Measurements from ENCODE around the gene CD36.

CD36 gene

DNA sequence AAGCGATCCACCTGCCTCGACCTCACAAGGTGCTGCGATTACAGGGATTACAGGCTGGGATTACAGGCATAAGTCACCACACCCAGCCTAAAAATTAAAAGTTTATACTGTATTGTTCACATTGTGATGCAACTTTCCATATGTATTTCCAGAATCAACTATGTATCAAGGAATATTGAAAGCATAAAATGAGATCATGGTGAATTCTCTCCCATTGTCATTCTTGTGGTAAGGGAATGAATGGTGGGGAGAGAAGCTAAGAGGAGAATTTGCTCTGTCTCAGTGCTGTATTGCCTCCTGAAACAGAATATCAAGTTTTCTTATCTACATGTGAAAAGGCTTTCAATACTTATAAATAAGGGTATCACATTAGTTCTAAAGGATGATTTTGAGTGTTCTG, 81.7 kb downstream of the CD36 start:
- DNase-seq (ENCODE audit: low read depth, low spot score) = no peak
- Histone ChIP-seq H3K9ac (ENCODE audit: insufficient read length, low read depth) (no peak overlapping the region), H3K4me3 (ENCODE audit: insufficient read length, low read depth) (no peak overlapping the region), H3K9me3 (ENCODE audit: insufficient read depth, low read length) (no peaks in the 10 kb centered on the region), H3K36me3 (ENCODE audit: insufficient read depth, insufficient read length, low read length) (no peaks in the 10 kb centered on the region), H3K4me1 (ENCODE audit: insufficient read depth, insufficient read length) (peaks cover 2% of the 10 kb centered on the region), H3K27me3 (ENCODE audit: insufficient read depth, insufficient read length) (no peaks in the 10 kb centered on the region)
- TF ChIP-seq ZNF274 (IDR thresholded peaks at IDR 0.05; ENCODE audit: low read depth, low read length) (no peak), SUZ12 (IDR thresholded peaks at IDR 0.05; ENCODE audit: extremely low read depth, insufficient read depth, insufficient read length) (no peak), YY1 (IDR thresholded peaks at IDR 0.05; ENCODE audit: insufficient read depth, insufficient read length) (no peak)

DNA sequence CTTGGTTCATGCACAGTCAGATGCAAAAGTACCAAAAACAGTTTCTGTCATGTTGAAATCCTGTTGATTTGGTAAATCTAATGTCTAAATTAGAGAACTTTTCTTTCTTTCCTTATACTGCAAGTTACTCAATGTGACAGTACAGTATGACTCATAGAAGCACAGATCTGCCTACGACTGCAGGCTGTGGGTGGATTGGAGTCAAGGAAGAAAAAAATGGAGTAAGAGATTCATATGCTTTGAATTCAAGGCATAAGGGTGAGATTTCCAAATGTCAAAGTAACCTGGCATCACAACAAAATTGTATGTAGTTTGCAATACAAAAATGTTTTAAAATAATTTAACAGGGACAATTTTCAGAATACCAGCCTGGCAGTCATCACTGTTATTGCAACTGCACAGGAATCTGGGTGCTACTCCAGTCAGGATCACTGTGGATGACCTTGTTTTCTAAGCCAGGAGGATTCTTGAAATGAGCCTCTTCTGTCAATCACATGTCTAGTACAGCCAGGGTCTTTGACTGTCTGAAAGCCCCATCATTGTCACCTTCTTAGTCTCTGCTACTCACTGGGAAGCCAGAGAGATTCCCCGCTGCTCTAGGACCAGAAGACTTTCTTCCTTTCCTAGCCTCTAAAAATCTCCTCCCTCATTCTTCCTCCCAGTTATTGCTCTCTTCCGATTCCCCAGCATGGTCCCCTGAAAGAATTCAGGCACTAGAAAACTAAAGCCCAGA, 83.6 kb downstream of the CD36 start:
- no peaks in the 10 kb centered on the region for H3K9me3 ChIP-seq (ENCODE audit: insufficient read depth, low read length)
- H3K9ac ChIP-seq (ENCODE audit: insufficient read length, low read depth) = no peak overlapping the region
- H3K36me3 ChIP-seq (ENCODE audit: insufficient read depth, insufficient read length, low read length) = no peaks in the 10 kb centered on the region
- no peaks in the 10 kb centered on the region for H3K27me3 ChIP-seq (ENCODE audit: insufficient read depth, insufficient read length)
- TF ChIP-seq YY1 (IDR thresholded peaks at IDR 0.05; ENCODE audit: insufficient read depth, insufficient read length) (no peak), ZNF274 (IDR thresholded peaks at IDR 0.05; ENCODE audit: low read depth, low read length) (no peak), SUZ12 (IDR thresholded peaks at IDR 0.05; ENCODE audit: extremely low read depth, insufficient read depth, insufficient read length) (no peak)
- H3K4me3 ChIP-seq (ENCODE audit: insufficient read length, low read depth) = no peak overlapping the region
- no peak for DNase-seq (ENCODE audit: low read depth, low spot score)
- peaks cover 2% of the 10 kb centered on the region for H3K4me1 ChIP-seq (ENCODE audit: insufficient read depth, insufficient read length)

DNA sequence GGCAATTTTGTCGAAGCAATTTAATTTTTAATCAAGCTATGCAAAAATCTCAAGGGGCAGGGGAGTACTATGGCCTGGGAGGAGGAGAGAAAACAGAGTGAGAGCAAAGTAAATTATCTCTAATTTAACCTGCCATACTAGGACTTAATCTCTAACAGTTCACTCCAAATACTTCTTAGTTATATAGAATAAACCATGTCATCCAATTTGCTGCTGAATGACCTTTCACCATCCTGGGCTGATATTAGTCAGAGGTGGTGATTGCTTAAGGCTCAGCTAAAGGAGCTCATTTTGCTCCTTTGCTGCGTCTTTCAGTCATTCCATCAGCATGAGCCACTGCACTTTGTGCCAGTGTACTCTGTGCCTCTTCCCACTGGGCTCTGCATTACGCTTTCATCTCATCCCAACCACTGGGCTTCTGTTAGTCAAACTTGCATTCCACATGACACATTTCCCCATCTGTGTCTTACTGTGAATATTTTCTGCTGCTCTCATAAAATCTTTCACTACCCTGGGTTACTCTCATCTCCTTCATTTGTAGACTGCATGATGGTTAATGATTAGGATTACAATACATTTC, 84.3 kb downstream of the CD36 start:
- Histone ChIP-seq H3K9me3 (ENCODE audit: insufficient read depth, low read length) (no peaks in the 10 kb centered on the region), H3K36me3 (ENCODE audit: insufficient read depth, insufficient read length, low read length) (no peaks in the 10 kb centered on the region), H3K9ac (ENCODE audit: insufficient read length, low read depth) (no peak overlapping the region), H3K27me3 (ENCODE audit: insufficient read depth, insufficient read length) (no peaks in the 10 kb centered on the region), H3K4me3 (ENCODE audit: insufficient read length, low read depth) (no peak overlapping the region), H3K4me1 (ENCODE audit: insufficient read depth, insufficient read length) (peaks cover 2% of the 10 kb centered on the region)
- DNase-seq (ENCODE audit: low read depth, low spot score) = no peak
- no peak for TF ChIP-seq ZNF274 (IDR thresholded peaks at IDR 0.05; ENCODE audit: low read depth, low read length)
- no peak for TF ChIP-seq YY1 (IDR thresholded peaks at IDR 0.05; ENCODE audit: insufficient read depth, insufficient read length)
- no peak for TF ChIP-seq SUZ12 (IDR thresholded peaks at IDR 0.05; ENCODE audit: extremely low read depth, insufficient read depth, insufficient read length)

DNA sequence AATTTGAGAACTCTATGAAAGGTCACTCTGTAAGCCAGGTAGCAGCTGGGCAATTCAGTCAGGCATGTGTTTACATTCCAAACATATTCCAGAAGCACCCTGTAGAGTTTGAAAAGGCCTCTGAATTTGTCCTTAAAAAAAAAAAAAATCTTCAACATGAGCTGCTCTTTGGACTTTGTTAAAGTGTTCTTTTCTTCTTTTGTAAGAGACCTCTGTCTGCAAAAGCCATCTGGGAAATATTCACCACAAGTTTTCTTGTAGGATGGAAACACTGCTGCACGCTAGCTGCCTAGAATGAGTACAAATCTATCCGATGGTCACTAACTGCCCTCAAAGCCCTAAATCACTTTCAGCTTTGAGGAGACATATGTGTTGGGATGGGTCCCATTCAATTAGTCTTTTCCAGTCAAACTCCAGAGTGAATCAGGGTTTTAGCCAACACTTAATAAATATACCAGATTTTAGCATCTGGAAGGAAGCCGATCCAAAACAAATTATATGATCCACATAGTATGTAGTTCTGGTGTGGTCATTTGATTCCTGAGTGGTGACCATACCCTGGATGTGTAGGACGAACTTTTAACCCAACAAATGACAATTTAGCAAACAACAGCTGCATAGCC, 85.9 kb downstream of the CD36 start:
- TF ChIP-seq SUZ12 (IDR thresholded peaks at IDR 0.05; ENCODE audit: extremely low read depth, insufficient read depth, insufficient read length) (no peak), YY1 (IDR thresholded peaks at IDR 0.05; ENCODE audit: insufficient read depth, insufficient read length) (no peak), ZNF274 (IDR thresholded peaks at IDR 0.05; ENCODE audit: low read depth, low read length) (no peak)
- Histone ChIP-seq H3K4me3 (ENCODE audit: insufficient read length, low read depth) (no peak overlapping the region), H3K9ac (ENCODE audit: insufficient read length, low read depth) (no peak overlapping the region), H3K4me1 (ENCODE audit: insufficient read depth, insufficient read length) (peaks cover 2% of the 10 kb centered on the region), H3K36me3 (ENCODE audit: insufficient read depth, insufficient read length, low read length) (no peaks in the 10 kb centered on the region), H3K9me3 (ENCODE audit: insufficient read depth, low read length) (no peaks in the 10 kb centered on the region), H3K27me3 (ENCODE audit: insufficient read depth, insufficient read length) (no peaks in the 10 kb centered on the region)
- no peak for DNase-seq (ENCODE audit: low read depth, low spot score)

DNA sequence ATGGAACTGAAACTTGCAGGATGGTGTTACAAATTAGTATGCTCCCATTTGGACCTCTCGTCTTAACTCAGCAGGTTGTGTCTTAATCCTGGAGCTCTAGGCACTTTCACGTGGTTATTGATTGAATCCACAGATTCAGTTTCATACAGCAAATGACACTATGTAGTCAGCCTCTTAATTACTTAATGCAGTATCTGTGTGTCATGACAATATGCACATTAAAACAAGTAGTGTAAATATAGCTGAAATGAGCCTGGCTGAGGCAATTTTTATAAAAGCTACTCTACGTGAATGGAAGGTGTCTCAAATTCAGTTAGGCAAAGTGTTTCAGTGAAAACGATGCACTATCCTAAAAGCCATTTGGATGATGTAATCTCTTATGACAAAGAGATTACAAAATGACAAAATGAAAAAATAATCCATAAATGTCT, 86.8 kb downstream of the CD36 start:
- H3K9ac ChIP-seq (ENCODE audit: insufficient read length, low read depth) = no peak overlapping the region
- H3K9me3 ChIP-seq (ENCODE audit: insufficient read depth, low read length) = no peaks in the 10 kb centered on the region
- no peaks in the 10 kb centered on the region for H3K36me3 ChIP-seq (ENCODE audit: insufficient read depth, insufficient read length, low read length)
- H3K27me3 ChIP-seq (ENCODE audit: insufficient read depth, insufficient read length) = no peaks in the 10 kb centered on the region
- peaks cover 2% of the 10 kb centered on the region for H3K4me1 ChIP-seq (ENCODE audit: insufficient read depth, insufficient read length)
- H3K4me3 ChIP-seq (ENCODE audit: insufficient read length, low read depth) = no peak overlapping the region
- DNase-seq (ENCODE audit: low read depth, low spot score) = no peak
- TF ChIP-seq ZNF274 (IDR thresholded peaks at IDR 0.05; ENCODE audit: low read depth, low read length) (no peak), YY1 (IDR thresholded peaks at IDR 0.05; ENCODE audit: insufficient read depth, insufficient read length) (no peak), SUZ12 (IDR thresholded peaks at IDR 0.05; ENCODE audit: extremely low read depth, insufficient read depth, insufficient read length) (no peak)

Measured in NT2/D1 (cell line).